ENCODE measurements around the gene CACNB3.

DNA sequence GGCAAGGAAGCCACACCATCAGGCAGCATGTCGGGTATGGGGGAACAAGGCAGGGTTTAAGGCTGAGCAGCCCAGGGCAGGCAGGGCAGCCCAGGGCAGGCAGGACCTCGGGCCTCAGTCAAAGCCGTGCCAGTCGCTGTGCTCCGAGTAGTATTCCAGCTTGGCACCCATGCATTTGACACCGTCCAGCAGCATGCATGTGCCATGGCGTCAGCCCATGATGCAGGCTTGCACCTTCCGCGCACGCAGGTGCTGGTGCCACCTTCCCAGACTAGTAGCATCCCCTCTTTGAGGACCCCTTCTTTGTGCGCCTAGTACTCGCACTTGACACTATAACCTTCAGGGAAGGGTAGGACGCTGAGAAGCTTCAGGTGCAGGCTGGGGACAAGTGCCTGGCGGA lies 17.8 kb upstream of the CACNB3 start:
- TF ChIP-seq POLR2A (IDR thresholded peaks at IDR 0.05) (no peak), CTCF (IDR thresholded peaks at IDR 0.05) (no peak), POLR2AphosphoS5 (IDR thresholded peaks at IDR 0.05) (no peak)

All from prostate gland (tissue), 2 donors.